Kidney glomerular epithelial cell (primary cell): Measurements from ENCODE around the gene CDC42EP5.
"Not testable (repeated sequence)": the region's sequence is repeated elsewhere in the genome, so short reads cannot be mapped to it uniquely, and the experiment has no call there.

Experiments
- DNase-seq: peaks from one replicate; lab custom pipeline; 2025; lab: John Stamatoyannopoulos, UW

The CDC42EP5 gene

GRCh38 chr19:54448040-54448773, 24.9 kb downstream of the CDC42EP5 start:
- DNase-seq: peak; percentile 69

DNA sequence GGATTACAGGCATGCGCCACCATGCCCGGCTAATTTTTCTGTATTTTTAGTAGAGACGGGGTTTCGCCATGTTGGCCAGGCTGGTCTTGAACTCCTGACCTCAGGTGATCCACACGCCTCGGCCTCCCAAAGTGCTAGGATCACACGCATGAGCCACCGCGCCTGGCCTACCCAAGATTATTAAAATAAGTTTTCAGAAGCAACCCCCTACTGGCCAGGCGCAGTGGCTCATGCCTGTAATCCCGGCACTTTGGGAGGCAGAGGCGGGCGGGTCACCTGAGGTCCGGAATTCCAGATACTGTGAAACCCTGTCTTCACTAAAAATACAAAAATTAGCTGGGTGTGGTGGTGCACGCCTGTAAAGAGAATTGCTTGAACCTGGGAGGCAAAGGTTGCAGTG, 26.7 kb downstream of the CDC42EP5 start:
- DNase-seq: not testable (repeated sequence)

- no peak for DNase-seq
These were observed 28.4 kb downstream of the CDC42EP5 start for GRCh38 chr19:54444737-54445136.

GRCh38 chr19:54440641-54441040, 32.5 kb downstream of the CDC42EP5 start:
- no peak for DNase-seq

- no peak for DNase-seq
These were observed 33.8 kb downstream of the CDC42EP5 start for GRCh38 chr19:54439174-54439851.

DNA sequence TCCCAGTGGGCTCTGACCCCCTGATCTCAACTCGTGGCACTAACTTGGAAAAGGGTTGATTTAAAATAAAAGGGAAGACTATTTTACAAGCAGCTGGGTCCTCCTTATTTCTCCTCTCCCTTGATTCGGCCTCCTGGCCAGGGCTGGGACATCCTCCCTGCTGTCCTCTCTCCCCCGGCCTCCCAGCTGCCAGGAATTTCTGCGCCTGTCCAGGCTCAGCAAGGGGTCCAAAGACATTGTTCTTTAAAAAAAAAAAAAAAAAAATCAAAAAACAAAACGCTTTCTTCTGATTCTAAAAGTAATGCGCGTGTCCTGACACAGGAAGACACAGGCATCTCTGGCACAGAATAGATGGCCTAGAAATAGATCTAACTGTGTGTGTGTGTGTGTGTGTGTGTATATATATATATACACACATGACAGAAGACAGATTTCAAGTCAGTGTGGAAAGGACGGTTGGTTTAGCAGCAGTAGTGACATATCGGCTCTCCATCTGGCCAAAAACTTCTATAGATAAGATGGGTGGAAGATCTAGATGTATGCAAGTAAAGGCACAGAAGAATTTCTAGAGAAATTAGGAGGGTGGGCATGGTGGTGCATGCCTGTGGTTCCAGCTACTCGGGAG, 36.4 kb downstream of the CDC42EP5 start:
- no peak for DNase-seq

DNA sequence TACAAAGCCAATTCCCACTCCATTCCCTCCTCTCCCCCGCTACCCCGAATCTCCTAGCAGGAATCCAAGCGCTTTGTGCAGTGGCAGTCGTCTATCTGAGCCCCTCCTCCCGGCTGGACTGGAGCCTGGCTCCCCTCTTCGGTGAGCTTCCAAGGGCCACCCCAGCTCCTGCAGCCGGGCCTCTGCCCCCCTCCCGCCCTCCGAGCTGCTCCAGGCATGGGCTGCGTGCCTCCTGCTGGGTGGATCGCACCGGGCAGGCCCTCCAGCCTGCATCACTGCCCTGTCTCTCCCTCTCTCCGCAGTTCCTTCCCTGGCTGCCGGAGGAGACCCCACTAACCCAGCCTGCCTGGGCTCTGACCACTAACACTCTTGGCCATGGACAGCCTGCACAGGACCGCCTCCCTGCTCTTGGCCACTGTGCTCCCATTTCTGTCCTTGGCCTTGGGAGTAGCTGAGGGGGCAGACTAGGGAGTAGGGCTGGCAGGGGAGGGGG, 37.0 kb downstream of the CDC42EP5 start:
- no peak for DNase-seq

DNA sequence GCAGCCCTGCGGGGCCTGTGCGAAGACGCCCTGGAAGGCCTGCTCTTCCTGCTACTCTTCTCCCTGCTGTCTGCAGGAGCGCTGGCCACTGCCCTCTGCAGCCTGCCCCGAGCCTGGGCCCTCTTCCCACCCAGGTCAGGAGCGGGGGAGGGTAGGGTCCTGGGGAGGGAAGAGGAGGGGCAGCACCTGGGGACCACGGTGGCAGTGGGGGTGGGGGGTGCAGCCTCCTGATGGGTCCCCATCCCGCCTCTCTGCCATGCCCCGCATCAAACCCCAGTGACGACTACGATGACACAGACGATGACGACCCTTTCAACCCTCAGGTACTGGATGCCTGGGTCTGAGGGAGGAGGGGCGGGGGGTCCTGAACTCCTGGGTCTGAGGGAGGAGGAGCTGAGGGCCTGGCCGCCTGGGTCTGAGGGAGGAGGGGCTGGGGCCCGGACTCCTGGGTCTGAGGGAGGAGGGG, 37.5 kb downstream of the CDC42EP5 start:
- DNase-seq: no peak

- no peak for DNase-seq
These were observed 38.3 kb downstream of the CDC42EP5 start for GRCh38 chr19:54434873-54435214.

DNA sequence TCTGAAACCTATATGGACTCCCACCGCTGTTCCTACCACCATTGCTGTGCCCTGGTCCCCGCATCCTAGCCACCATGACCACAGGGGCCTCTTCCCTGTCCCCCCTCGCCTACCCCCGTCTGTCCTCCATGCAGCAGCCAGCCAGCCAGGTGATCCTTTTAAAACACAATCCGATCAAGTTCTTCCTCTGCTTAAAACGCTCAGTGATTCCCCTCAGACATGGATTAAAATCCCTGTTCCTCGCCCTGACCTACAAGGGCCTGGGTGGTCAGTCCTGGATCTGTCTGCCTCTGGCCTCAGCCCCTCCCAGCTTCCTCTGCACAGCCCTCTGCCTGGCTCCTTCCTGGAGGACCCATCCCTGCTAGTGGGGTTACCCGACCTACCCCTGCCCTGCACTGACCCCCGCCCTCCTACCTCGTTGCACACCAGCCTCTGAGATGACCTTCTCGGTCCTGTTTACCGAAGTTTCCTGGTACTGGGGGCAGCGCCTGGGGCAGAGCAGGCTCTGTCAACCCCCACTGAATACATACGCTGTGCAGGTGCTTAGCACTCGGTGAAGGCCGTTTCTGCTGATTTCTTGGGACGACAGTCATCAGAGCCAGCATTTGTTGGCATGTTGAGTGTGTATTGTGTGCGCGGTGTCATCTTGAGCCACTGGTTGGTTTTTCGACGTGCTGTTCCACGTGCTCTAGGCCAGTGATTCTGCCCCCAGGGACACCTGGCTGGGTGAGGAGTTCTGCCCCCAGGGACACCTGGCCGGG, 38.8 kb downstream of the CDC42EP5 start:
- DNase-seq: no peak

DNA sequence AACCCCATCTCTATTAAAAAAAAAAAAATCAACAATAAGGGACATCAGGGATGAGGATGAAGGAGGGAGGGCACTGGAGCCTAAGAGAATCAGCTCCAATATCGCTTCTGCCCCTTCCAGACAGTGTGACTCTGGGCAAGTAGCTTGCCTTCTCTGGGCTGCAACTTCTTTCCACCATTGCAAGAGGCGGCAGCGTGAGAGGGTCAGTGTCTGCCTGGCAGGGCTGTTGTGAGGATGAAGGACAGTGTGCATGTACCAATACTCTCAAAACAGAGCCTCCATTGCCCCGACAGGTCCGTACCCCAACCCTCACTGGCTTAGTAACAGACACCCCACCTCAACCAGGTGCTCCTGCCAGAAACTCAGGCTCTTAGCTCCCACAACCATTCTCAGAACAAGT, 39.4 kb downstream of the CDC42EP5 start:
- DNase-seq: no peak

DNA sequence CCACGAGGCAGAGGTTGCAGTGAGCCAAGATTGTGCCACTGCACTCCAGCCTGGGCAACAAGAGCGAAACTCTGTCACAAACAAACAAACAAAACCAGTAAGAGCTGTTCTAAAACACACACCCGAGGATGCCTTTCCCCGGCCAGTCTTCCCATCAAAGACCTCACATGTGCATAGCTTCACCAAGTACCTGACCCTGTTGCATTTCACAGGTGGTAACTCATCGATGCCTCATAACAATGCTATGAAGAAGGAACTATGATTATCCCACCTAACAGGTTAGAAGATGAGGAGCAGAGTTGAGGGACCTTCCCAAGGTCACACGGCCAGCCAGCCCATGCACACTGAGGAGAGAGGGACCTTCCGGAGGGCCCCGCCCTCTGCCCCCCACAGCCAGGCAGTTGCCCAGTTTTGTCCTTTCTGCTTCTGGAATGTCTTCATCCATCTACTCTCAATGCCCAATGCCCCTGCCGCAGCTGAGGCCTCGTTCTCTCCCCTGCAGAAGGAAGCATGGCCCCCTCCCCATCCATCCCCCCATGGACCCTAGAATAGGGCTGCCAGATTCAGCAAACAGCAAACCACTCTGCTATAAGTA, 40.9 kb downstream of the CDC42EP5 start:
- DNase-seq: no peak

GRCh38 chr19:54431255-54431838, 41.7 kb downstream of the CDC42EP5 start:
- DNase-seq: no peak

DNA sequence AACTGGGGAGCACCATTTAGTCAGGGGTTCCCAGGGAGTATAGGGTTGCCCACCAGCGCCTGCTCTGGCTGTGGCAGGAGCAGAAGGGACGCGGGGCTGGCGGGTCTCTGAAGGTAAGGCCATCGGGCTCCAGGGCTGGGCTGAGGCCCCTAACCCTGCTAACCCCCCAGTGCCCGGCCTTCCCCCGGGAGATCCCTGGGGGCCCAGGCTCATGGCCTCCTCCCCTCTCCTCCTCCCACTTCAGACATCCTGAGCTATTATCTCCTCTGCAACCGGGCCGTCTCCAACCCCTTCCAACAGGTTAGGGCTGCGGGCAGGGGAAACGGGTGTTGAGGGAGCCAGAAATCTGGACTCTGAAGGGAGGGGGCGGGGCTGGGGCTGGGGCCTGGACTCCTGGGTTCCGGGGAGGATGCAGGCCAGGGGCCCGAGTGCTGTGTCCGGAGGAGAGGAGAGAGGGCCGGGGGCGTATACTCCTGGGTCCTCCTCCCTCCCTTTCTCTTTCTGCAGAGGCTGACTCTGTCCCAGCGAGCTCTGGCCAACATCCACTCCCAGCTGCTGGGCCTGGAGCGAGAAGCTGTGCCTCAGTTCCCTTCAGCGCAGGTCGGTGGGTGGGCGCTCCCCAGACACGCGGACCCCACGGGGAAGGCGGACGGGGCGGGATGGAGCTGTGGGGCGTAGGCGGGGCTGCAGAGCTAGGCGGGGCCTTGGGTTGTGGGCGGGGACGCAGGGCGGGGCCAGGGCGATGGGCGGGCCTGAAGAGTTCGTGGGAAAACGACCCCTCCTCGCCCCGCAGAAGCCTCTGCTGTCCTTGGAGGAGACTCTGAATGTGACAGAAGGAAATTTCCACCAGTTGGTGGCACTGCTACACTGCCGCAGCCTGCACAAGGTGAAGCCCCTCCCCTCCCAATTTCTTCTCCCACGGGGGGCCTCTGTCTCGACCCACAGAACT, 42.5 kb downstream of the CDC42EP5 start:
- no peak for DNase-seq

DNA sequence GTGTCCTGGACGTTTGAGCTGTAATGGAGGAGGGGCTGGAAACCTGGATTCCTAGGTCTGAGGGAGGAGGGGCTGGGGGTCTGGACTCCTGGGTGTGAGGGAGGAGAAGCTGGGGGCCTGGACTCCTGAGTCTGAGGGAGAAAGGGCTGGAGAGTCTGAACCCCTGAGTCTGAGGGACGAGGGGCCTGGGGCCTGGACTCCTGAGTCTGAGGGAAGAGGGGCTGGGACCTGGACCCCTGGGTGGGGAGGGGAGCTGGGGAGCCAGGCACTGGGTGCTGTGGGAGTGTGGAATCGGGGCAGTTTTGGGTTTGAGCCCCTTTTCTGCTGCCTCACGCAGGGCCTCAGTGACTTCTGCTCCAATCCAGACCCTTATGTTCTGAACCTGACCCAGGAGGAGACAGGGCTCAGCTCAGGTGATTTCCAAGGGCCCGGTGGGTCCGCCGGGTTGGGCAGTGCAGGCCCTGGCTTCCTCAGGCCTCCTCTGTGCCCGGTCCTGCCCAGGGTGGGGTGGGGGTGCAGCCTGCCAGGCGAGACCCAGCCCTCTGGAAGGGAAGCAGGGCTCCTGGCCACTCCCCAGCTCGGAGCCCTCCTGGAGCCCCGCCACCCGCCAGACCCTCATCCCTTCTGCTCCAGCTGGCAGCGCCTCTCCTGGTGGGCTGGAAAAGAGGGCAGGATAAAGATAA, 43.4 kb downstream of the CDC42EP5 start:
- no peak for DNase-seq

DNA sequence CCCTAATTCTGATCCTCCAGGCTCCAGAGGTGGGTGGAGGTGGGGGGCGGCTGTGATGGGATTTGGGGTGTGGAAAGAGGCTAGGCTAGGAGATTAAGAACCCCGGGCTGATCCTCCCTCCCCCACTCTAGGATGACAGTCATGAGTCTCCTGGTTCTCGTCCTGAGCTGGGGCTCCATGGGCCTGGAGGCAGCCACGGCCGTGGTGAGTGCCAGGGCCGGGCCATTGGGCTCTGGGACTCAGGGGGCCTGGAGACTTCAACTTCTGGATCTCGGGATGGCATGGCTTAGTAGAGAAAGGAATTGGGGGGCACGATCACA, 44.0 kb downstream of the CDC42EP5 start:
- DNase-seq: no peak

GRCh38 chr19:54428323-54429175, 44.5 kb downstream of the CDC42EP5 start:
- no peak for DNase-seq

DNA sequence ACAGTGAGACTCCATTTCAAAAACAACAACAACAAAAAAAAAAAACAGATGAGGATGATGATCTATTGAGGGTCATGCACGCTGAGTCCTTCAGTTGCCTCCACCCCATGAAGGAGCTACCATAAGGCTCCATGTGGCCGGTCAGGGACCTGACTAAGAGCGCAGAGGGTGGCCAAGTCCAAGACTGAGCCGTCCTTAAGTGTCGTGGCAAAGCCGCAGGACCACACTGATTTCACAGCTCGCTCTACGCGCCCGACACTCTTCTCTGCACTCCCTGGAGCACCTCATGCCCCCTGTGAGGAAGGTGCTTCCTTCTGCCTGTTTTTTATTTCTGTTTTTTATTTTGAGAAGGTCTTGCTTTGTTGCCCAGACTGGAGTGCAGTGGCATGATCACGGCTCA, 45.5 kb downstream of the CDC42EP5 start:
- DNase-seq: no peak
